Measurements from ENCODE around the gene TBC1D2.

DNA sequence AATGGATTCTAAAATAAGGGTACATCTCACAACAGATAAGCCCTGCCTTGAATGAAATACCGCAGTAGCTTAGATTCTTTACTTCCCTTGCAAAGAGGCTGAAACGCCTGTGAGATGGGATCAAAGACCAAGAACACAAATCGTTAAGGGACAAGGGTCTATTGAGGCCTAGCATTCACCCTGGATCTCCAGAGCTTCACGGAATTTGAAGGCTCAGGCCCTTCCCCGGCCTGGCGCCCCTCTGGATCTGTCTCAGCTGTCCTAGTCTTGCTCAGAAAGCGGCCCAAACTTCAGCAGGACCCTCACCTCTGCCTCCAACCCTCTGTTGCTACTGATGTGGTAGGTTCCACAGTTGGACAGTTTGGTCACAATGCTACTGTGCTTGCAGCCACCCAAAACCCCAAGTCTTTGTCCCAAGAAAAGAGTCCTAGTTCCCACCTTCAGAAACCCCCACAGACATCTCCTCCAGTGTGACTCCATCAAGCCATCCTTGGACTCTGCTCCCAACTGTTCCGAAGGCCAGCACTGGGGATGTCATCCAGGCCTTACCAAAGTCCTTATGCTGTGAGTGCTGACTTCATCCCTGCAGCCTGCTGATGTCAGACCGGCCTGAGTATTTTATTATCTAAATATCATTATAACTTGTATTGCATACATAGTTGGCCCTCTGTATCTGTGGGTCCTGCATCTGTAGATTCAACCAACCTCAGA is 72.4 kb downstream of the TBC1D2 start:
- TF ChIP-seq POLR2AphosphoS5 (IDR thresholded peaks at IDR 0.05; ENCODE audit: borderline replicate concordance, low read depth, low read length) (no peak), EZH2 (IDR thresholded peaks at IDR 0.05) (no peak)

Data from SK-N-MC (cell line).